ENCODE results near the gene ORM2.
"Not testable (repeated sequence)": the region's sequence is repeated elsewhere in the genome, so short reads cannot be mapped to it uniquely, and the experiment has no call there.

ORM2 gene

GRCh38 chr9:114319147-114319546 is 10.5 kb upstream of the ORM2 start:
- TF ChIP-seq CTCF (IDR thresholded peaks at IDR 0.05; ENCODE audit: low read depth, low read length), result no peak
- TF ChIP-seq EZH2phosphoT487 (IDR thresholded peaks at IDR 0.05; ENCODE audit: low read depth), result no peak
- Histone ChIP-seq H3K4me1 (ENCODE audit: low read length) (no peaks in the 10 kb centered on the region; the same call in 1 of the 2 replicates), H3K4me3 (ENCODE audit: low read length) (no peak overlapping the region), H3K27ac (ENCODE audit: low read length) (no peak overlapping the region), H2AFZ (ENCODE audit: low read depth, low read length) (no peak overlapping the region), H3K36me3 (replicated peaks; ENCODE audit: low read depth, low read length) (no peaks in the 10 kb centered on the region), H4K20me1 (ENCODE audit: insufficient read depth, low read length) (no peaks in the 10 kb centered on the region), H3K9ac (ENCODE audit: low read length) (no peak overlapping the region), H3K79me2 (ENCODE audit: low read length) (no peaks in the 10 kb centered on the region), H3K27me3 (ENCODE audit: low read depth, low read length) (peaks cover 9% of the 10 kb centered on the region; the same call in 1 of the 2 replicates), H3K4me2 (ENCODE audit: low read length) (no peak overlapping the region), H3K9me3 (ENCODE audit: insufficient read depth, low read length) (no peaks in the 10 kb centered on the region)

- not testable (repeated sequence) for H4K20me1 ChIP-seq (ENCODE audit: insufficient read depth, low read length); H2AFZ ChIP-seq (ENCODE audit: low read depth, low read length); H3K27ac ChIP-seq (ENCODE audit: low read length); H3K36me3 ChIP-seq (replicated peaks; ENCODE audit: low read depth, low read length); H3K9me3 ChIP-seq (ENCODE audit: insufficient read depth, low read length); H3K4me3 ChIP-seq (ENCODE audit: low read length); H3K9ac ChIP-seq (ENCODE audit: low read length); H3K4me1 ChIP-seq (ENCODE audit: low read length); H3K4me2 ChIP-seq (ENCODE audit: low read length); H3K79me2 ChIP-seq (ENCODE audit: low read length)
- peaks cover 17% of the 10 kb centered on the region for H3K27me3 ChIP-seq (ENCODE audit: low read depth, low read length)
Measured at GRCh38 chr9:114320710-114321109, 9.0 kb upstream of the ORM2 start.

GRCh38 chr9:114321759-114322158 is 7.9 kb upstream of the ORM2 start:
- no peak overlapping the region for H3K4me3 ChIP-seq (ENCODE audit: low read length)
- TF ChIP-seq CTCF (IDR thresholded peaks at IDR 0.05; ENCODE audit: low read depth, low read length) (no peak), EZH2phosphoT487 (IDR thresholded peaks at IDR 0.05; ENCODE audit: low read depth) (no peak)
- H3K9ac ChIP-seq (ENCODE audit: low read length), result no peak overlapping the region
- H3K79me2 ChIP-seq (ENCODE audit: low read length), result no peaks in the 10 kb centered on the region
- no peak overlapping the region for H2AFZ ChIP-seq (ENCODE audit: low read depth, low read length)
- H3K27me3 ChIP-seq (ENCODE audit: low read depth, low read length), result peaks cover 17% of the 10 kb centered on the region
- H3K36me3 ChIP-seq (replicated peaks; ENCODE audit: low read depth, low read length), result no peaks in the 10 kb centered on the region
- no peaks in the 10 kb centered on the region for H4K20me1 ChIP-seq (ENCODE audit: insufficient read depth, low read length)
- no peaks in the 10 kb centered on the region; the same call in 1 of the 2 replicates for H3K4me1 ChIP-seq (ENCODE audit: low read length)
- H3K9me3 ChIP-seq (ENCODE audit: insufficient read depth, low read length), result no peaks in the 10 kb centered on the region
- H3K27ac ChIP-seq (ENCODE audit: low read length), result no peak overlapping the region
- no peak overlapping the region for H3K4me2 ChIP-seq (ENCODE audit: low read length)

- H3K27me3 ChIP-seq (ENCODE audit: low read depth, low read length), result peaks cover 17% of the 10 kb centered on the region
- H3K27ac ChIP-seq (ENCODE audit: low read length); H3K79me2 ChIP-seq (ENCODE audit: low read length); H3K9me3 ChIP-seq (ENCODE audit: insufficient read depth, low read length); H3K36me3 ChIP-seq (replicated peaks; ENCODE audit: low read depth, low read length); H3K4me3 ChIP-seq (ENCODE audit: low read length); H2AFZ ChIP-seq (ENCODE audit: low read depth, low read length); H3K4me1 ChIP-seq (ENCODE audit: low read length); H4K20me1 ChIP-seq (ENCODE audit: insufficient read depth, low read length); H3K9ac ChIP-seq (ENCODE audit: low read length); H3K4me2 ChIP-seq (ENCODE audit: low read length): not testable (repeated sequence)
Measured at GRCh38 chr9:114322160-114322818, 7.4 kb upstream of the ORM2 start.

- H3K79me2 ChIP-seq (ENCODE audit: low read length); H3K9me3 ChIP-seq (ENCODE audit: insufficient read depth, low read length); H3K36me3 ChIP-seq (replicated peaks; ENCODE audit: low read depth, low read length); H2AFZ ChIP-seq (ENCODE audit: low read depth, low read length); H3K4me3 ChIP-seq (ENCODE audit: low read length); H3K4me2 ChIP-seq (ENCODE audit: low read length); H3K27ac ChIP-seq (ENCODE audit: low read length); H4K20me1 ChIP-seq (ENCODE audit: insufficient read depth, low read length); H3K9ac ChIP-seq (ENCODE audit: low read length); H3K4me1 ChIP-seq (ENCODE audit: low read length): not testable (repeated sequence)
- H3K27me3 ChIP-seq (ENCODE audit: low read depth, low read length), result peaks cover 17% of the 10 kb centered on the region
Measured at GRCh38 chr9:114322831-114323531, 6.7 kb upstream of the ORM2 start, which contains the start of gene ORM1. TSS of gene ORM1 (plus strand) at chr9:114323098. CDS start at chr9:114323134, 36 bp downstream.

GRCh38 chr9:114323849-114324248 is 5.8 kb upstream of the ORM2 start:
- not testable (repeated sequence) for H3K4me2 ChIP-seq (ENCODE audit: low read length); H3K9me3 ChIP-seq (ENCODE audit: insufficient read depth, low read length); H3K27ac ChIP-seq (ENCODE audit: low read length); H3K9ac ChIP-seq (ENCODE audit: low read length); H3K4me1 ChIP-seq (ENCODE audit: low read length); H3K36me3 ChIP-seq (replicated peaks; ENCODE audit: low read depth, low read length); H4K20me1 ChIP-seq (ENCODE audit: insufficient read depth, low read length); H3K79me2 ChIP-seq (ENCODE audit: low read length); H3K4me3 ChIP-seq (ENCODE audit: low read length); H2AFZ ChIP-seq (ENCODE audit: low read depth, low read length)
- peaks cover 20% of the 10 kb centered on the region for H3K27me3 ChIP-seq (ENCODE audit: low read depth, low read length)

Measured in OCI-LY3 (cell line).